Astrocyte (in vitro differentiated cells and primary cell): ENCODE measurements around the gene DLGAP4. TPM values are rescaled to one million over a fixed set of nuclear protein-coding genes. Genes with fewer than 3 reads are reported as not detected.

Experiments used
- DNase-seq: peaks from one replicate; pipeline ENCODE4 v3.0.0-alpha.2; 2010; ENCODE audit warnings: low read depth
- FAIRE-seq: peaks from 2 replicates; lab custom pipeline; 2011; peaks lifted over from hg19 to GRCh38; lab: Jason Lieb, UNC
- H2AFZ ChIP-seq: 2 replicates; pipeline ENCODE4 v1.6.0; 2012; ENCODE audit warnings: low read depth, low read length, inconsistent platforms
- H3K27ac ChIP-seq: 2 replicates; pipeline ENCODE4 v1.5.1; 2011; ENCODE audit warnings: low read depth, low read length, inconsistent platforms
- H3K27me3 ChIP-seq: 2 replicates; pipeline ENCODE4 v1.6.0; 2011; ENCODE audit warnings: low read length, inconsistent platforms; ENCODE audit not compliant: insufficient read depth
- H3K36me3 ChIP-seq: 2 replicates; pipeline ENCODE4 v1.5.1; 2011; ENCODE audit warnings: low read length, inconsistent platforms; ENCODE audit not compliant: insufficient read depth
- H3K4me1 ChIP-seq: 2 replicates; pipeline ENCODE4 v1.5.1; 2011; ENCODE audit warnings: low read length, inconsistent platforms; ENCODE audit not compliant: insufficient read depth
- H3K4me2 ChIP-seq: 2 replicates; pipeline ENCODE4 v1.6.0; 2012; ENCODE audit warnings: low read length, inconsistent platforms
- H3K4me3 ChIP-seq: 2 replicates; pipeline ENCODE4 v1.5.1; 2011; ENCODE audit warnings: low read depth, mild to moderate bottlenecking, low read length, inconsistent platforms; ENCODE audit not compliant: insufficient read depth
- H3K79me2 ChIP-seq: 2 replicates; pipeline ENCODE4 v1.6.0; 2012; ENCODE audit warnings: mild to moderate bottlenecking, low read length, inconsistent platforms; ENCODE audit not compliant: insufficient read depth
- H3K9ac ChIP-seq: 2 replicates; pipeline ENCODE4 v1.6.0; 2012; ENCODE audit warnings: mild to moderate bottlenecking, low read length, inconsistent platforms
- H3K9me3 ChIP-seq: 2 replicates; pipeline ENCODE4 v1.5.1; 2012; ENCODE audit warnings: low read depth, mild to moderate bottlenecking, low read length, inconsistent platforms; ENCODE audit not compliant: insufficient read depth
- H4K20me1 ChIP-seq: 2 replicates; pipeline ENCODE4 v1.6.0; 2012; ENCODE audit warnings: low read length, inconsistent platforms; ENCODE audit not compliant: insufficient read depth
- H3K27ac Mint-ChIP-seq: one replicate; pipeline ENCODE4 v1.8.0; 2021; ENCODE audit warnings: mild to moderate bottlenecking, mixed read lengths; ENCODE audit not compliant: unreplicated experiment
- H3K27me3 Mint-ChIP-seq: one replicate; pipeline ENCODE4 v1.8.0; 2021; ENCODE audit warnings: low read depth, mixed read lengths; ENCODE audit not compliant: unreplicated experiment
- H3K36me3 Mint-ChIP-seq: one replicate; pipeline ENCODE4 v1.8.0; 2021; ENCODE audit warnings: low read depth, mixed read lengths; ENCODE audit not compliant: unreplicated experiment
- H3K4me1 Mint-ChIP-seq: one replicate; pipeline ENCODE4 v1.8.0; 2021; ENCODE audit warnings: low read depth, mixed read lengths; ENCODE audit not compliant: unreplicated experiment
- H3K4me3 Mint-ChIP-seq: one replicate; pipeline ENCODE4 v1.8.0; 2021; ENCODE audit warnings: mild to moderate bottlenecking, moderate library complexity, mixed read lengths; ENCODE audit not compliant: unreplicated experiment
- H3K9me3 Mint-ChIP-seq: one replicate; pipeline ENCODE4 v1.8.0; 2021; ENCODE audit warnings: mild to moderate bottlenecking, mixed read lengths; ENCODE audit not compliant: unreplicated experiment
- CTCF ChIP-seq: IDR thresholded peaks from 2 replicates; pipeline ENCODE4 v1.5.1; 2011; ENCODE audit warnings: low read depth, mild to moderate bottlenecking, inconsistent platforms, low read length, moderate library complexity; ENCODE audit not compliant: insufficient read depth
- EZH2 ChIP-seq: IDR thresholded peaks from 2 replicates; pipeline ENCODE4 v1.6.1; 2012; ENCODE audit warnings: mild to moderate bottlenecking, low read length, inconsistent platforms; ENCODE audit not compliant: insufficient read depth
- total RNA-seq: library from RNA; stranded (reverse); gene quantifications from 2 replicates; pipeline ENCODE4 v1.2.1, GENCODE V29; 2021

DLGAP4 gene
- total RNA-seq, 1 donor from 2014 or later: 135 TPM

- Histone ChIP-seq H2AFZ (no peak overlapping the region), H3K4me2 (no peak overlapping the region), H4K20me1 (peaks cover 38% of the 10 kb centered on the region), H3K27me3 (no peaks in the 10 kb centered on the region), H3K4me3 (no peak overlapping the region), H3K9ac (no peak overlapping the region), H3K79me2 (peaks cover 5% of the 10 kb centered on the region), H3K4me1 (no peaks in the 10 kb centered on the region), H3K36me3 (peaks cover 43% of the 10 kb centered on the region), H3K9me3 (no peaks in the 10 kb centered on the region), H3K27ac (no peak overlapping the region)
- peaks cover 19% of the 10 kb centered on the region for H3K36me3 Mint-ChIP-seq
- no peak for FAIRE-seq
- H3K27me3 Mint-ChIP-seq: no peaks in the 10 kb centered on the region
- H3K9me3 Mint-ChIP-seq: no peaks in the 10 kb centered on the region
- no peak for TF ChIP-seq EZH2
- TF ChIP-seq CTCF: no peak
- no peak overlapping the region for H3K4me3 Mint-ChIP-seq
- DNase-seq: no peak
- H3K27ac Mint-ChIP-seq: no peak overlapping the region
- no peaks in the 10 kb centered on the region for H3K4me1 Mint-ChIP-seq
These were observed 222.8 kb downstream of the DLGAP4 start for GRCh38 chr20:36528875-36529417.

GRCh38 chr20:36532388-36532787, 226.2 kb downstream of the DLGAP4 start:
- no peak overlapping the region for H3K9ac ChIP-seq
- Mint-ChIP-seq H3K27ac (no peak overlapping the region), H3K27me3 (no peaks in the 10 kb centered on the region), H3K9me3 (no peaks in the 10 kb centered on the region), H3K4me3 (no peak overlapping the region), H3K36me3 (peaks cover 11% of the 10 kb centered on the region), H3K4me1 (no peaks in the 10 kb centered on the region)
- H3K4me1 ChIP-seq: no peaks in the 10 kb centered on the region
- DNase-seq (no peak), FAIRE-seq (no peak)
- peaks cover 19% of the 10 kb centered on the region for H3K36me3 ChIP-seq
- H3K4me2 ChIP-seq: no peak overlapping the region
- H3K4me3 ChIP-seq: no peak overlapping the region
- no peaks in the 10 kb centered on the region for H3K27me3 ChIP-seq
- peaks cover 17% of the 10 kb centered on the region for H4K20me1 ChIP-seq
- H3K9me3 ChIP-seq: no peaks in the 10 kb centered on the region
- H3K79me2 ChIP-seq: no peaks in the 10 kb centered on the region
- TF ChIP-seq EZH2 (no peak), CTCF (no peak)
- no peak overlapping the region for H3K27ac ChIP-seq
- H2AFZ ChIP-seq: no peak overlapping the region

GRCh38 chr20:36532822-36533221, 226.7 kb downstream of the DLGAP4 start:
- TF ChIP-seq EZH2 (no peak), CTCF (no peak)
- no peaks in the 10 kb centered on the region for H3K27me3 Mint-ChIP-seq
- Histone ChIP-seq H4K20me1 (peaks cover 15% of the 10 kb centered on the region), H3K36me3 (peaks cover 16% of the 10 kb centered on the region), H3K4me3 (no peak overlapping the region), H3K9ac (no peak overlapping the region), H2AFZ (no peak overlapping the region), H3K79me2 (no peaks in the 10 kb centered on the region), H3K4me2 (no peak overlapping the region), H3K9me3 (no peaks in the 10 kb centered on the region), H3K27ac (no peak overlapping the region), H3K4me1 (no peaks in the 10 kb centered on the region), H3K27me3 (no peaks in the 10 kb centered on the region)
- H3K27ac Mint-ChIP-seq: no peak overlapping the region
- H3K36me3 Mint-ChIP-seq: peaks cover 8% of the 10 kb centered on the region
- FAIRE-seq (no peak), DNase-seq (no peak)
- no peak overlapping the region for H3K4me3 Mint-ChIP-seq
- H3K9me3 Mint-ChIP-seq: no peaks in the 10 kb centered on the region
- H3K4me1 Mint-ChIP-seq: no peaks in the 10 kb centered on the region
